GM18499 (cell line): ENCODE results near the gene SCIN.
"Not testable (repeated sequence)": the region's sequence is repeated elsewhere in the genome, so short reads cannot be mapped to it uniquely, and the experiment has no call there.

Source experiments
- ATAC-seq: cut with Tn5 transposase; IDR thresholded peaks from one replicate; pipeline ENCODE4 v1.9.1; 2021; ENCODE audit warnings: moderate number of reproducible peaks; ENCODE audit not compliant: insufficient read depth, unreplicated experiment

Gene SCIN

DNA sequence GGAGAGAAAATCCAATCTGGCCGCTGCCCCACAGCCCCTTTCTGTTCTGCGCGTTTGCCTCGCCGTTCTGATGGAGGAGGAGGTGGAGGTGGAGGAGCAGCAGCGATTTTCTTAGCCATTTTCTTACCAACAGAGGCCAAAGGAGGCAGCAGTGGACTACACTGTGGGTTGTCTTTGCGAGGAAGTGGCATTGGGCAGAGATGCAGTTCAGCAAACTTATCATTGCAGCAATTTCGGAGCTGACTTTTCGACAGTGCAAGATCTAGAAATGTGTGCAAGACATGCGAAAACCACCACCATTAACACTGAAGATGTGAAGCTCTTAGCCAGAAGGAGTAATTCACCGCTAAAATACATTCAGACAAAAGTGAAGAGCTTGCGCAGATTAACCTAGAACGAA lies 115.0 kb downstream of the SCIN start:
- ATAC-seq: no peak

DNA sequence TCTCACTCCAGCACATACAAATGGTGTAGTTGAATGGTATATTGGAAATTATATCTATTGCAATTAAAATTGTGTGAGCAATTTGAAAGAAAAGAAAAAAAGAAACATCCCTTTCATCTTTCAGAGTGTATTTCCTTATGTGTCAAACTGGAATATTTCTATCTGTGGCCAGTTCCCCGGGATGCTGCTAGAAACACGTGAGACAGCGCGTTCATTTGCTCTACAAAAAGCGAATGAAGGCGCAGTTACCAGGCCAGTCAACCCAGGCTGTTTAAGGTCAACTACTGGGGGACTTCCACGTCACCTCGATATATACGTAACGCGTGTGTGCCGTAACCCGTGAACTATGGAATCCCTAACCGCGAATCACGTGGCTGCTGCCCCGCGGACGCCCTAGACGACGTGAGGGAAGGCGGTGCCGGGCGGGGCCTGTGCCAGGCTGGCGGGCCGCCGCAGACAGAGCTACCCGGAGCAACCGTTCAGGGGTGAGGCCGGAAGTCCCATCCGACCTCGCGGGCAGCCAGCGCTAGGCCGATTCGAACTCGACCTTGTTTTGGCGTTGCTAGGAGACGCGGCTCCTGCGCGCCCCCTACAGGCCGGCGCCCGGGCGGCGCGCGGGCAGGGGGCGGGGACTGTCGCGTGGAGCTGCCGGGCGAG lies 115.8 kb downstream of the SCIN start:
- peak; percentile 72 for ATAC-seq

DNA sequence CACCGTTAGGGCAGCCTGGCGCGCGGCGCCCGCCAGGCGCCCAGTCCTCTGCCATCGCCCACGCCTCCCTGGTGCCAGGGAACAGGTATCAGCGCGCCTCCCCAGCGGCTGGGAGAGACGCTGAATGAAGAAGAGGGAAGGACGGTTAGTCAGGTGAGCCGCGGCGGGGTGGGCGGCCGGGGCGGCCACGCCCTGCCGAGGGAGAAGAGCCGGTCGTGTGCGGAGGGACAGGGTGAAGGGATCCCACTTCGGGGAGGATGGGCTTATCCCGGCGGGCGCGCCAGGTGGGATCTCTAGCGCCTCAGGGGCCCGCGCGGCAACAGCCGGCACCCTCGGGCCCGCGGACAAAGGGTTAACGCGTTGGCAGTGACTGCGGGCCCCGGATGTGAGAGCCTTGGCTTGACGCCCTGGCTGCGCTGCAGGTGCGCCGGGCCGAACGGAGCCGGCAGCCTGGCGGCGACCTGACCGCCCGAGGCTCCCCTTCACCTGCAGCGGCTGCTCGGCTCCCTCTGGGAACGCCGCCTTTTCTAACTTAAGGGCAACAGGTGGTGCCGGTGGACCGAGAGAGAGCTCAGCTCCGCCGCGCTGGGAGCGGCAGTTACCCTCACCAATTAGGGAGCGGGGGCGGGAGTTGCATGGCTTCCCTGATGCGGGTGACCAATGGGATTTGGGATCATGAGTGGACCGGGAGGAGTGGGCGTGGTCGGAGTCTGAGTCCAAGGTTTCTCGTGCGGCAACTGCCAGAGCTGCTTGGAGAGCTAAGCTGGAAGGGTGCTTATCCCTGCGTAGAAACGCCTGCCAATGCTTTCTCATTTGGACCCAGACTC lies 116.6 kb downstream of the SCIN start, which contains the start of gene ARL4A:
ARL4A (plus strand) TSS at position 743 of the 827 bp plus-strand sequence. CDS start 622 bp downstream, outside the sequence.
- peak; percentile 74 for ATAC-seq

DNA sequence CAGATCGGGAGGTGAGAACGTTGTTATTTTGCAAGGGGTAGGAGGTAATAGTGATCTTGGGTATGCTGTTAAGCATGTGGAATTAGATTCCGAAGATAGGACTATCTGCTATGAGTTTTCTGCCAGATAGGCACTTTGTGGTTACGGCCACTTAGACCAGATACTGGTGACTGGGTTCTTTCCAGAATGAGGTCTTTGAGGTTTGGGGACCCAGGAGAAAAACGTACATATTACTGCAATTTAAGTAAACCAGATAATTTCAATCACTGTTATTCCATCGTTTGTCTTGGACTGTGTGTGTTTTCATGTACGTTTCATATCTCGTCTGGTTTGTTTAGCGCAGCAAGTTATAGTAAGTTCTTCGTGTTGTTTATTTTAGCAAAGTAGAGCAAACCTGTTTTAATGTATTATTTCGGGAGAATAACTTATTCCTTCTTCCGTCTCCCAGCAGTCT lies 117.2 kb downstream of the SCIN start:
- ATAC-seq: no peak

DNA sequence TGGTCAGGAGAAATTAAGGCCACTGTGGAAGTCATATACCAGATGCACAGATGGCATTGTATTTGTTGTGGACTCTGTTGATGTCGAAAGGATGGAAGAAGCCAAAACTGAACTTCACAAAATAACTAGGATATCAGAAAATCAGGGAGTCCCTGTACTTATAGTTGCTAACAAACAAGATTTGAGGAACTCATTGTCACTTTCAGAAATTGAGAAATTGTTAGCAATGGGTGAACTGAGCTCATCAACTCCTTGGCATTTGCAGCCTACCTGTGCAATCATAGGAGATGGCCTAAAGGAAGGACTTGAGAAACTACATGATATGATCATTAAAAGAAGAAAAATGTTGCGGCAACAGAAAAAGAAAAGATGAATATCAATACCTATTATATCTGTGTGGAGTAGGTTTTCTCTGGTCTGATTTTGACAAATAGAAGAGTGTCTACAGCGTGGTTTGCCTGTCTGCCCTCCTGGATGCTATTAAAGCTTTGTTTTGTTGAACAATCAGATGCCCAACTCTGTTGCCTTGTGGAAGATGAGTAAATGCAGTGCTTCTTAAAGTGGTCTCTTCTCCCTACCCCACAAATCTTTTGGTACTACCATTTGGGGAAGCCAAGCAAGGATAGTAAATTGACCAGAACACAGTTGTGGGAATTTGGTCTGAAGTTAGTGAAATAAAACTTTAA lies 118.1 kb downstream of the SCIN start:
- ATAC-seq: not testable (repeated sequence)

DNA sequence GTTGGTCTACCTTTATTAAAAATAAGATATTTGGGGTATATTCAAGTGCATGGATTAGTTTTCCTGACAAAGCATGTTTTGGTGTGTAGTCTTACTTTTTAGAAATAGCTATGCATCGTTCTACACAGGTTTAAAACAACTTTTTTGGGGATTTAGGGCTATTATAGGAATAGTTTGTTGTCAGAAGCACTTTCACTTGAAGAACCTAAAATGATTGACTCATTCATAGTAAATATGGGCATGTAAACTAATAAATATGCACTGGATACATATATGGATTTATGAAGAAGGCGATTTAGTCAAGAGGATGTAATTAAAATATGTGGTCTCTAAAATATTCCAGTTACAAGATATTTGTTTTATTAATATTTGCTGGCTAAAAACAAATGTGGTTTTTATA lies 118.9 kb downstream of the SCIN start:
- ATAC-seq: no peak

DNA sequence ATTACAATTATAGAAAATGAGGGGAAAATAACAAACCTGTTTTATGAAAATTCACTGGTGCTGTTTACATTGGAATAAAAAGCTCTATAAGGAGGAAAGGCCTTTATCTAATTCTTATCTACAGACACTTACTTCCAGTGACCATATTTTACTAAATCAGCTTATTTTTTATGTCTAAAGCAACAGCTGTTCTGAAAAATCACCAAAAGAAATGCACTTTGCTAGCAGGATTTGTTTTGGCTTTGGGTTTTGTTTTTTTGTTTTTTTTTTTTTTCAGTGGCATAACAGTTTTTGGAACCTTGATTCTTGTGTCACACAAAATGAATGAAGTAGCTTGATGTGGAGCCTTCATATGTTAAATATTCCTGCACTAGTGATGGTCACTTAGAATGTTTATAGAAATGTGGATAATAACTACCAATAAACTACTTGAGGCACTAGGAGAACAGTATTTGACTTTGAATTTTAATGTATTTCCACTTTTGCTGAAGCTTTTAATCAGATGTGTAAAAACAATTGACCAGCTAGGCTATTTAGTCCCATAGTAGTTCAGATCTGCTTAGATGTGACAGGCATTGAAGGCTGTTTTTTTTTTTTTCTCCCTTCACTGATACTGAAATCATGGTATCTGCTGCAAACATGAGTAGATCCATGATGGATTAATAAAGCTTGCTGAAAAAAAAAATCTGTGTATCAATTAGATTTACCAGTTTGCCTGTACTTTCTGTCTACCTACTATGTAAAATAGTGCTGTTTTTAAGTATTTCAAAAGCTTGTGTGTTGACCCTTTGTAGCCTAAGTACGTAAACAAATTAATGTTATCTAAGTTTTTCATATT lies 119.7 kb downstream of the SCIN start:
- ATAC-seq: no peak

DNA sequence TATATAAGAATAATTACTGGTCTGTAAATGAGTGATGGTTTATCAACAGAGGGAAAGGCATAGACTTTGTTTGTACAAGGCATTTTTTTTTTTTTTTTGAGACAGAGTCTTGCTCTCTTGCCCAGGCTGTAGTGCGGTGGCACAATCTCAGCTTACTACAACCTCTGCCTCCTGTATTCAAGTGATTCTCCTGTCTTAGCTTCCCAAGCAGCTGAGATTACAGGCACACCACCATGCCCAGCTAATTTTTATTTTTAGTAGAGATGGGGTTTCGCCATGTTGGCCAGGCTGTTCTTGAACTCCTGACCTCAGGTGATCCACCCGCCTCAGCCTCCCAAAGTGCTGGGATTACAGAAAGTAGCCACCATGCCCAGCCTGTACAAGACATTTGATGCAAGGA lies 120.9 kb downstream of the SCIN start:
- not testable (repeated sequence) for ATAC-seq

DNA sequence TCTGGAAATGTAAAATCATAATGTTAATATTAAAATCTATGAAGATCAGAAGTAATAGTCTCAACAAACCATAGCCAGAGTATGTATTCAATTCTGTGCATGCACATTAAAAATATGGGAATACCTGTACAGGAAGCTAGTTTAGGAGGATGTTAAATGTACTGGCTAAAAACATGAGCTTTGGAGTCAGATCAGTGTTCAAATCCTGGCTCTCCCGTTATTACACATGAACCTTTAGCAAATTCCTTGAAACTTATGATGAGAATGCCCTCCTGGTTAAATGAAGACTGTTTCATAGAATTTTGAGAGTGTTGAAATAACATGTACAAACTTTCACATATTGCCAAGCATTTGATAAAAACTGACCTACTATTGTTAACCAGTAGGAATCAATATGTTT lies 121.5 kb downstream of the SCIN start:
- ATAC-seq: no peak

DNA sequence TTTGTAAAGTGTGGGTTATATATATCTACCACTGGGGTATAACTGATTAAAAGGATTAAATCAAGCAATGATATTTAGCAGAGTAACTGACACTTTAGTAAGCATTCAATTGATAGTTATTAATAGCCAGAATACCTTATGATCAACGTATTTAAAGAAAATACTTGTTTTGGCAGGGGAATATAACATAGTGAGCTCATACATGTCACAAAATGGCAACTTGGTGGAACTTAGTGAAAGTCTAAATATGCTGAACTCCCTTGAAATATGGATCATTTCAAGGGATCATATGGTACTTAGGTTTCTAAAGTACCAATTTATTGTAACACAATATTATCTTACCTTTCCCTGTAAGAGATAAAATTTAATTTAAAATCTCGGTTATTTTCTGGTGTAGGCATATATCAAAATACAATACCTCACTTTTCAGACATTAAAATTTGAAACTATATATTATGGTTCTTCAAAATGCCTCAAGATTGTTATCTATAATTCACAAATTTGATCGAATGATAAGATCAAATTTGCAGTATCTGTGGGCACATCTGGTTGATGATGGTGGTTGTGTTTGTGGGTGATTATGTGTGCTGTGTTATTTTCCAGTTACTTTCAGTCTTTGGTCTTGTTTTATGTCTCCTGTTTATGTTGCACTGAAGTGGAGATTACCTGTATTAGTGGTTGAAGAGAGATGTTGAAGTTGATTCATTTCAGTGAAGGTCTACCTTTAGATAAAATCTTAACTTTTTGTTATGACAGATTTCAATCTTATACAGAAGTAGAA lies 122.1 kb downstream of the SCIN start:
- no peak for ATAC-seq

DNA sequence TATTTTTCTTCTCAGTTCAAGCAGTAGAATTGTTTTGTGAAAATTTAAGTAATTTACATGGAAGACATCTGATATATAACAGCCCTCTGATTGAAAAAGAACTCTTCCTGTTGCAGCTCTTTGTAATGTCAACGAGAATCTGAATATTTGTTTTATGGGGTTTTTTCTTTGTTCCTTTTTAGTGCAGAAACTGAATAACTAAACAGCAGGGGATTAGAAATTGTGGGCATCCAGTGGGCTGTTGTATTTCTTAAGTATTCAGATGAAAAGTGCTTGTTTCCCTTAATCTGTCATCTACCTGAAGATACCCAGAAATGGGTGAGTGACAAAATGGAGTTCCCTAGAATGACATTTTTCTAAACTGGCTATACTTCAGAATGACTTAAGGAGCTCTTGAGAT lies 124.3 kb downstream of the SCIN start:
- no peak for ATAC-seq

DNA sequence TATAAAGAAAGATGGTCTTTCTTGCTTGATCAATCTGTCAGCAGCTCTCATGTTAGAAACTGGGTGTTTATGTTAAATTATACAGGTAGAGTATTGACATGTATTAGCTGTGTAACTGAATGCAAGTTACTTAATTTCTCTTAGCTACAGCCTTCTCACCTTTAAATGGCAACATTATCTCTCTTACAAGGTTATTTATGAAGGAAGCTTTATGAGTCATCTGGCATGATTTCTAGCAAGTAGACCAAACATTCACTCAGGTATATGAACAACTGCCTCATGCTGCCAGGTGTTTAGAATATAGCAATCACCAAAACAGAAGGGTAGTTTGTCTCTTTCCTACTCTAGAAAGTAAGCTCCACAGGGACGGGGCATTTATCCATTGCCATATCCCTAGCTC lies 125.4 kb downstream of the SCIN start:
- no peak for ATAC-seq

DNA sequence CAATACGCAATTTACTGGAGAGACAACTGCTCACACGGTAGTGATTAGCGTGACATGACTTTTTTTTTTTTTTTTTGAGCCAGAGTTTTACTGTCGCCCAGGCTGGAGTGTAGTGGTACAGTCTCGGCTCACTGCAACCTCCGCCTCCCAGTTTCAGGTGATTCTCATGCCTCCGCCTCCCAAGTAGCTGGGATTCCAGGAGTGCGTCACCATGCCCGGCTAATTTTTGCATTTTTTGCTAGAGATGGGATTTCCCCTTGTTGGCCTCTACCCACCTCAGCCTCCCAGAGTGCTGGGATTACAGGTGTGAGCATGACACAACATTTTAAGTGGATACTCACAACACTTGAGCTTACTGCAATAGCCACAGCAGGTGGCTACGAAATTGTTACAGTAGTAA lies 128.8 kb downstream of the SCIN start:
- ATAC-seq: no peak

DNA sequence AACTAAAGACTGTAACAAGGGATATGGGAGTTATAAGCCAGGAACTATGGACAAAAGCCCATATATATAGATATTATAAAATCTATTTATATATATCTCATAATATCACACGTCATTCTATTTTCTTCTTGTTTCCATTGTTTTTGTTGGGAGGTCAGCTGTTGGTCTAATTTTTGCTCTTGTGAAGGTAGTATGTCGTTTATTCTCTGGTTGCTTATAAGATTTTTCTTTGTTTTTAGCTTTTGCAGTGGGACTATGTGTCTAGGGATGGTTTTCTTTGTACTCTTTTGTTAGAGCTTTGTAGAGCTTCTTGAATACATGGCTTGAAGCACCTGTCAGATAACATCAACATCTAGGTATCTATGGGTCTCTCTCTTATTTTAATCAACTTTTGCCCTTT lies 130.9 kb downstream of the SCIN start:
- no peak for ATAC-seq

DNA sequence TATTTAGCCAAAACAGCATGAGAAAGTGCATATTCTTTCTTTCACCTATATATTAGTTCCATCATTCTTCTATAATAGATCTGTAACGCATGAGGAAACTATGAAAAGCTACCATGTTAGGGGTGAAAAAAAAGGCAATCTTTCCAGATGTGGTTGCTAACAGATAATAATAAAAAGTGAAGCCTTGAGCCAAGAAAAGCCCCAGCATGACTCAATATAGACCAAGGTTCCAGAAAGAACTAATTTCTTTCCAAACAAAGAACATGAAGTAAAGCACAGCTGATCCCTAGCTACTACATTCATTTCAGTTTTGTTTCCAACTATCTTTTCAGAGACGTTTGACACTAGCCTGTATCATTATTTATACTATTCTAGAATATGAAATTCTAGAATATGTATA lies 133.4 kb downstream of the SCIN start:
- ATAC-seq: no peak

DNA sequence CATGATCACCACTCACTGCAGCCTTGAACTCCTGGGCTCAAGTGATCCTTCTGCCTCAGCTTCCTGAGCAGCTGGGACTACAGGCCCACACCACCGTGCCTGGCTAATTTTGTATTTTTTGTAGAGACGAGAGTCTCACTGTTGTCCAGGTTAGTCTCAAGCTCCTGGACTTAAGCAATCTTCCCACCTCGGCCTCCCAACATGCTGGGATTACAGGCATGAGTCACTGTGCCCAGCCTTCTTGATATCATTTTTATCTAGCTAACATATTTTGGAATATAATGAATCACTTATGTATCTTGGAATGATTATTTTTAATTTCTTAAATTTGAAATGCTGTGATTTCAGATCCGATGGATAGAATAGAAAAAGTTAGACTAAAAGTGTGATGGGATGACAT lies 135.4 kb downstream of the SCIN start:
- ATAC-seq: no peak

DNA sequence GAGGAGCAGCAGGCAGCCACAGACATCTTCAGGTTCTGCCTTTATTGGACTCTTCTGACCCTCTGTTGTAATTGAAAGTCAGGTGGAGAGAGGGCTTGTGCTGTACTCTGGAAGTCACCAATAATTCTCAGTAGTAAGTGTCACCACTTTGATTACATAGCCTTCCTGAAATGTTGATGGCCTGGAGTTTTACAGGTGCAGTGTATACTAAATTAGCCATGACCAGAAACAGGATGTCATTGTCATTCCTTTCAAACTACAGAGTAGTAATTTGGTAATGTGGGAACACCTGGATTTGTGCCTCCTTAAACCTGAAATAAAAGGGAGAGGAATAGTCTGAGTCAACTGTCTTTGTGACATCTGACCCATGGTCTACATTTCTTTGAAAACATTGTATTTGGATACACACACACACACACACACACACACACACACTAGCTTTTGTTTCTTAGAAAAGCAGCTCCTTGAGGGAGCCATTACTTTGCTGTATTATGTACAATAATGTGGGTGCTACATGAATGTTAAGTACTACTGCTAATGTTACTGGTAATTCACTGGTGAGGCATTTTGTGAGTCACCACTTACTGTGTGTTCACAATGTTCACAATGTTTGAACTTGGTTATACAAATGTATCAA lies 136.5 kb downstream of the SCIN start:
- no peak for ATAC-seq

DNA sequence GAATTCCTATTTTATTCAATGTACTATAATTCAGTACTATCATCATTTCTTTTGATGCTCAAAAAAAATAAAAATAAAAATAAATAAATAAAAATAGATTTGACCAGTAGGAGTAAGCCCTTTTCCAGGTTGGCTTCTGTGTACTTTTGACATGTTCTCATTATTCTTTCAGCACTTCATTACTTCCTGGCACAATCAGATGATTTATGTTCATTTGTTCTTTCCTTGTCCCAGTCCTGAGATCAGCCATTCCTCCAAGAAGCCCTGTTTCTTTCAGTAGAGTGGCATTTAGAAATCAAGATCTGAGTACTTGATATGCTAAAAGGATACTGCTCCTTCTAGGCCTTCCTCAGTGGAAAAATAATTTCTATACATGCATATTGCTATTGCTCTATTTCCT lies 137.8 kb downstream of the SCIN start:
- ATAC-seq: no peak
